HAP-1 (cell line): ENCODE measurements around the gene CEACAM1.
"Not testable (repeated sequence)": the region's sequence is repeated elsewhere in the genome, so short reads cannot be mapped to it uniquely, and the experiment has no call there.

Experiments
- DNase-seq, 2 experiments: peaks; one replicate each; pipeline ENCODE4 v3.0.0-alpha.2; 2016 to 2020; ENCODE audit warnings: low spot score in 2 of 2
- H3K27me3 ChIP-seq: fragments of 250-450 bp; sonication (Bioruptor Pico); 2 replicates; pipeline ENCODE4 v1.5.1; 2020; ENCODE audit warnings: low read depth, mild to moderate bottlenecking, moderate library complexity
- H3K36me3 ChIP-seq: fragments of 250-450 bp; sonication (Bioruptor Pico); replicated peaks from 2 replicates; pipeline ENCODE4 v1.5.1; 2020; ENCODE audit warnings: mild to moderate bottlenecking
- H3K4me1 ChIP-seq: fragments of 250-450 bp; sonication (Bioruptor Pico); 2 replicates; pipeline ENCODE4 v1.5.1; 2020; ENCODE audit warnings: mild to moderate bottlenecking
- H3K4me3 ChIP-seq: fragments of 250-450 bp; sonication (Bioruptor Pico); 2 replicates; pipeline ENCODE4 v1.5.1; 2020; ENCODE audit warnings: mild to moderate bottlenecking, moderate library complexity
- H3K9me3 ChIP-seq: fragments of 250-450 bp; sonication (Bioruptor Pico); 2 replicates; pipeline ENCODE4 v1.5.1; 2020; ENCODE audit warnings: mild to moderate bottlenecking, moderate library complexity
- in situ Hi-C: fragments of 300-500 bp; cut with MboI; formaldehyde crosslinking; loops from 3 replicates; pipeline ENCODE4 v1.14.3; 2020; ENCODE audit warnings: low sequenced_read_pairs, inconsistent platforms, mixed read lengths

The CEACAM1 gene

DNA sequence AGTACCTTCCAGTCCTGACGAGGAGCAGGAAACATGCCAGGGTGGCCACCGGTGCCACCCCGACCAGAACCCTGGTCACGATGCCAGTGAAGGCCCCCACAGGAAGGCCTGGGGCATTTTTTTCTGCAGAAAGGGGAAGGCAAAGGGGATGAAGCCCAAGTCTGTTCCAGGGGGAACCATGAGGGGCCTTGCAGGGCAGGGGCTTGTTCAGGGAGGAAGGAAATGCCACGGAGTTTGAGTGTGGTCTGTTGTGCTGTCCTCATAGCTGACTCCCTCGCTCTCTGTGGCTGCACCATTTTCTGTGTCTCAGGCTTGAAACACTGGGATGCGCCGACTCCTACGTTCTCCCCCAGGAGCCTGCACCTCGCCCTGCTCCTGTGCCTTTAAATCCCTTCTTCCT, 27.5 kb upstream of the CEACAM1 start:
- in situ Hi-C loops = no loop called here
- Histone ChIP-seq H3K4me1 (no peaks in the 10 kb centered on the region), H3K27me3 (no peaks in the 10 kb centered on the region)

GRCh38 chr19:42555317-42555716, 27.0 kb upstream of the CEACAM1 start:
- no peaks in the 10 kb centered on the region for H3K36me3 ChIP-seq
- no peak overlapping the region for H3K4me3 ChIP-seq
- no peaks in the 10 kb centered on the region for H3K4me1 ChIP-seq
- no peak for DNase-seq
- H3K9me3 ChIP-seq = peaks cover under 1% of the 10 kb centered on the region; the same call in 1 of the 2 replicates
- in situ Hi-C loops = no loop called here
- H3K27me3 ChIP-seq = no peaks in the 10 kb centered on the region

More for the DNA sequence above, 27.5 kb upstream of the CEACAM1 start:
- no peak for DNase-seq
- Histone ChIP-seq H3K9me3 (no peaks in the 10 kb centered on the region), H3K4me3 (no peak overlapping the region), H3K36me3 (no peaks in the 10 kb centered on the region)

DNA sequence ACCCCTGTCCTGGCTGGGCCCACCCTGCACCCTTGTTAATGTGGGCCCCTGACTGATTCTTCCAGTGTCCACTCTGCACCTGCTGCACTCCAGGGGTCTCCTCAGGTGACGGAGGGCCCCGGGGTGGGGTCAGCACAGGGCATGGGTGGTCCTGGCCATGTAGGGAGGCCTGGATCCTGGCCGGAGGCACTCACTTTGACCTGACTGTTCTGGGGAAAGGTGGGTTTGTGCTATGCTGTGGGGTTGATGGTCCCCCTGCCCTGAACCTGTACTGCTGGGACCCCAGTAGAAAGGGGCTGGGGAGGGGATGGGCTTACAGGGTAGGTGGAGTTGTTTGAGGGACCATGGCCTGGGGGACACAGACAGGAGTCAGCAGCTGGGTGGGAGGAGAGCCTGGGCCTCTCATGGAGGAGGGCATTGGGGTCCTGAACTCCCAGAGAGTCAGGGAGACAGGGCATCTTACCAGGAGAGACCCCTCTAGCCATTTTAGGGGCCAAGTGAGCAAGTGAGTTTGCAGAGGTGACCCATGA, 25.8 kb upstream of the CEACAM1 start:
- Histone ChIP-seq H3K36me3 (no peaks in the 10 kb centered on the region), H3K4me1 (no peaks in the 10 kb centered on the region), H3K4me3 (no peak overlapping the region), H3K9me3 (peaks cover 4% of the 10 kb centered on the region; the same call in 1 of the 2 replicates), H3K27me3 (no peaks in the 10 kb centered on the region)
- in situ Hi-C loops = no loop called here
- DNase-seq = no peak

GRCh38 chr19:42553292-42554045, 25.2 kb upstream of the CEACAM1 start:
- no peak for DNase-seq
- Histone ChIP-seq H3K27me3 (no peaks in the 10 kb centered on the region), H3K4me1 (no peaks in the 10 kb centered on the region), H3K36me3 (no peaks in the 10 kb centered on the region), H3K9me3 (peaks cover 4% of the 10 kb centered on the region; the same call in 1 of the 2 replicates), H3K4me3 (no peak overlapping the region)
- in situ Hi-C loops = no loop called here

- Histone ChIP-seq H3K9me3 (peaks cover 4% of the 10 kb centered on the region; the same call in 1 of the 2 replicates), H3K4me3 (no peak overlapping the region), H3K27me3 (no peaks in the 10 kb centered on the region), H3K4me1 (no peaks in the 10 kb centered on the region), H3K36me3 (no peaks in the 10 kb centered on the region)
- in situ Hi-C loops = no loop called here
- DNase-seq = no peak
Observed at GRCh38 chr19:42552086-42553065, 24.1 kb upstream of the CEACAM1 start.

DNA sequence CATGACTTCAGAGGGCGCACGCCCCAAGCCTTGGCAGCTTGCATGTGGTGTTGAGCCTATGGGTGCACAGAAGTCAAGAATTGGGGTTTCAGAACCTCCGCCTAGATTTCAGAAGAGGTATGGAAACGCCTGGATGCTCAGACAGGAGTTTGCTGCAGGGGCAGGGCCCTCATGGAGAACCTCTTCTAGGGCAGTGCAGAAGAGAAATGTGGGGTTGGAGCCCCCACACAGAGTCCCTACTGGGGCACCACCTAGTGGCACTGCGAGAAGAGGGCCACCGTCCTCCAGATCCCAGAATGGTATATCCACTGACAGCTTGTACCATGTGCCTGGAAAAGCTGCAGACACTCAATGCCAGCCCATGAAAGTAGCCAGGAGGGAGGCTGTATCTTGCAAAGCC, 22.2 kb upstream of the CEACAM1 start:
- H3K27me3 ChIP-seq, H3K9me3 ChIP-seq, in situ Hi-C loops, DNase-seq, H3K36me3 ChIP-seq, H3K4me3 ChIP-seq, H3K4me1 ChIP-seq: not testable (repeated sequence)

DNA sequence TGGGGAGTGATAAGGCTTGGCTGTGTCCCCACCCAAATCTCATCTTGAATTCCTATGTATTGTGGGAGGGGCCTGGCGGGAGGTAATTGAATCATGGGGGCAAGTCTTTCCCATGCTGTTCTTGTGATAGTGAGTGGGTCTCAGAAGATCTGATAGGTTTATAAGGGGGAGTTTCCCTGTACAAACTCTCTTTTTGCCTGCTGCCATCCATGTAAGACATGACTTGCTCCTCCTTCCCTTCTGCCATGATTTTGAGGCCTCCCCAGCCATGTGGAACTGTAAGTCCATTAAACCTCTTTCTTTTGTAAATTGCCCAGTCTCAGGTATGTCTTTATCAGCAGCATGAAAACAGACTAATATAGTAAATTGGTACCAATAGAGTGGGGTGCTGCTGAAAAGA, 20.8 kb upstream of the CEACAM1 start:
- H3K4me3 ChIP-seq, in situ Hi-C loops, H3K27me3 ChIP-seq: not testable (repeated sequence)

DNA sequence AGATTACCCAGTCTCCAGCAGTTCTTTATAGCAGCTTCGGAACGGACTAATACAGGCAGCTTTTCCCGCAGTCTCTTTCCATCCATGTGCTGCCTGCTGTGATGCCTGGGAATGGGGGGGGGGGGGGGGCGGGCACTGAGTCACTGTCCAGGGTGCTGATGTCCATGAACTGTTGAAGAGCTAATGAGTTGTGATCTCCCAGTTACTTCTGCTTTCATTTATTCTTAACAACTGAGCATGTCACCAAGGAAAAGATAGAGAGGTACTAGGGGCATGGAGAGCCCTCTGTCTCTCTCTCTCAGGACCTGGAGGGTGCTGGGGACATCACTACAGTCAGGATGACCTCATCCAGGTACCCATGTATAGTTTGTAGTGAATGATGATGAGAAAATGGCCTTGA, 20.3 kb upstream of the CEACAM1 start:
- no peak overlapping the region for H3K4me3 ChIP-seq
- H3K36me3 ChIP-seq = no peaks in the 10 kb centered on the region
- H3K27me3 ChIP-seq = no peaks in the 10 kb centered on the region
- in situ Hi-C loops = no loop called here
- no peaks in the 10 kb centered on the region for H3K4me1 ChIP-seq
- no peak for DNase-seq
- H3K9me3 ChIP-seq = peaks cover 4% of the 10 kb centered on the region; the same call in 1 of the 2 replicates

More for the DNA sequence above, 20.8 kb upstream of the CEACAM1 start:
- not testable (repeated sequence) for DNase-seq, H3K4me1 ChIP-seq, H3K36me3 ChIP-seq, H3K9me3 ChIP-seq

DNA sequence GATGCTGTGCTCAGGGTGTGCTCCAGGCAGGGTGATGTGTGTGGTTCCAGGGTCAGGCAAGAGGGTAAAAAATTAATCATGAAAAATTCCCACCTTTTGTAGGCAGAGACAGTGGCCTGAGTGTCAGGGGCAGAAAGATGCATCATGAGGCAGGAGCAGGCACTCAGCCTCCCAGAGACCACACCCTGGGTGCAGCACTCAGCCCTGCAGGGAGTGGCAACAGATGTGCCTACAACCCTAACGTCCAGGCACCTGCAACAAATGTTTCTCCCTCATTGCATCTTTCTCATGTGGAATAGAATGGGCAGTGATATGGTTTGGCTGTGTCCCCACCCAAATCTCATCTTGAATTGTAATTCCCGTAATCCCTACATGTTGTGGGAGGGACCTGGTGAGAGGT, 19.6 kb upstream of the CEACAM1 start:
- no peaks in the 10 kb centered on the region for H3K36me3 ChIP-seq
- peaks cover 4% of the 10 kb centered on the region; the same call in 1 of the 2 replicates for H3K9me3 ChIP-seq
- H3K27me3 ChIP-seq = no peaks in the 10 kb centered on the region
- H3K4me1 ChIP-seq = no peaks in the 10 kb centered on the region
- no peak overlapping the region for H3K4me3 ChIP-seq
- no peak for DNase-seq
- in situ Hi-C loops = no loop called here

DNA sequence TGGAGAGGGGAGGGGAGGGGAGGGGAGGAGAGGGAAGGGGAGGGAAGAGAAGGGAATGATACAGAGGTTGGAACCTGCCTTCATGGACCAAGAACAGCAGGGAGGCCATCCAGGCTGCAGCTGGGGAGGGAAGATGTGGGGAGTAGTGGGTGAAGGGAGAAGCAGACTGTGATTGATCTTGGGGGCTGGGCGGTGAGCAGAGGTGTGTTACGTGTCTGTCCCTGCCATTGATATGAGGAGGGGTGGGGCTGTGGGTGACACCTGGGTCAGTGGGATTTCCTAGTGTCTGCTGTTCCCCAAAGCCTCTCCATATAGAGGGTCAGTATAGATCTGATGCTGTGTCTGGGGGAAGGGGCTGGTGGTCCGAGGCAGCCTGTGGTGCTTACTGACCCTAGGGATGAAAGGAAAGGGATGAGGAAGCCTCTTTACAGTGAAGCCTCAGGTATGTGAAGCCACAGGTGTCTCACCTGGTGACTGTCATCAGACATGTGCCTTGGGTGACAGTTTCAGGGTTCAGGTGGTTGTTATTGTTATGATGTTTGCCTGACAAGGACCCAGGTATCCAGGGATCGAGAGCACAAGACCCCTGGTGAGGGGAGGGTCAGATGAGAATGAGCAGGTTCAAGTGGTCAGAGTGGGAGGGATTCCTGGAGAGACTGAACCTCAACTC, 18.7 kb upstream of the CEACAM1 start:
- DNase-seq = no peak
- Histone ChIP-seq H3K4me3 (no peak overlapping the region), H3K9me3 (peaks cover 4% of the 10 kb centered on the region; the same call in 1 of the 2 replicates), H3K4me1 (no peaks in the 10 kb centered on the region), H3K36me3 (no peaks in the 10 kb centered on the region), H3K27me3 (no peaks in the 10 kb centered on the region)
- in situ Hi-C loops = no loop called here

DNA sequence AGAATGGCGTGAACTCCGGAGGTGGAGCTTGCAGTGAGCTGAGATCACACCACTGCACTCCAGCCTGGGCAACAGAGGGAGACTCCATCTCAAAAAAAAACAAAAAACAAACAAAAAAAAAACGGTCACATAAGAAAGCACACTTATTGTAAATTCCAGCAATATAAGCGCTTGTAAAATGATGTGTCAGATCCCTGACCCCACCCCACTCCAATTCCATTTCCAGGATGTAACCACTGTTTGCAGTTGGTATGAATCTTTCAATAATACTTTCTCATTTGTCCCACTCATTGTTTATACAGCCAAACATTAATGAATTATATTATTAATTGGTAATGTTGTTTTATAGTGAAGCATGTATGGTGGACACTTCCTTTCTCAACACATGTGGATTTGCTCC, 15.9 kb upstream of the CEACAM1 start:
- Histone ChIP-seq H3K9me3 (no peaks in the 10 kb centered on the region), H3K4me3 (no peak overlapping the region), H3K4me1 (no peaks in the 10 kb centered on the region), H3K27me3 (no peaks in the 10 kb centered on the region), H3K36me3 (no peaks in the 10 kb centered on the region)
- in situ Hi-C loops = no loop called here
- no peak for DNase-seq

- Histone ChIP-seq H3K4me3 (no peak overlapping the region), H3K27me3 (no peaks in the 10 kb centered on the region), H3K4me1 (no peaks in the 10 kb centered on the region), H3K9me3 (no peaks in the 10 kb centered on the region), H3K36me3 (no peaks in the 10 kb centered on the region)
- in situ Hi-C loops = no loop called here
- no peak for DNase-seq
Observed at GRCh38 chr19:42542791-42543190, 14.5 kb upstream of the CEACAM1 start.

GRCh38 chr19:42540071-42540553, 11.8 kb upstream of the CEACAM1 start:
- no peak overlapping the region for H3K4me3 ChIP-seq
- H3K27me3 ChIP-seq = no peaks in the 10 kb centered on the region
- in situ Hi-C loops = no loop called here
- no peak for DNase-seq
- H3K4me1 ChIP-seq = peaks cover 13% of the 10 kb centered on the region
- H3K36me3 ChIP-seq = no peaks in the 10 kb centered on the region
- H3K9me3 ChIP-seq = no peaks in the 10 kb centered on the region
